Esophagus muscularis mucosa (tissue), 4 donors: Measurements from ENCODE around the gene GRIK4. TPM values are rescaled to one million over a fixed set of nuclear protein-coding genes. Genes with fewer than 3 reads are reported as not detected.
A peak's percentile ranks its signal among the peaks of the same experiment; 100 is the strongest.

Source experiments
- DNase-seq: peaks from one replicate; pipeline ENCODE4 v3.0.0-alpha.2; 2017; ENCODE audit errors: extremely low spot score
- H3K27ac ChIP-seq, 4 donors: fragments of 200-600 bp; sonication (generic); replicated peaks in 1 of 4; 1 replicate in 3 of 4; 2 replicates in 1 of 4; pipeline ENCODE4 v1.5.1; 2016 to 2019; ENCODE audit warnings: mild to moderate bottlenecking in 1 of 4
- H3K27me3 ChIP-seq, 4 donors: fragments of 200-600 bp; sonication (generic); one replicate each; pipeline versions ENCODE4 v1.5.1 to v1.6.0; 2016 to 2019
- H3K36me3 ChIP-seq, 4 donors: fragments of 200-600 bp; sonication (generic); one replicate each; pipeline ENCODE4 v1.5.1; 2016 to 2019
- H3K4me1 ChIP-seq, 4 donors: fragments of 200-600 bp; sonication (generic); one replicate each; pipeline ENCODE4 v1.5.1; 2016 to 2019
- H3K4me3 ChIP-seq, 4 donors: fragments of 200-600 bp; sonication (generic); 1 replicate in 2 of 4; 2 replicates in 2 of 4; pipeline ENCODE4 v1.5.1; 2016 to 2019; ENCODE audit warnings: mild to moderate bottlenecking in 4 of 4, moderate library complexity in 1 of 4
- H3K9me3 ChIP-seq, 4 donors: fragments of 200-600 bp; sonication (generic); 1 replicate in 3 of 4; 2 replicates in 1 of 4; pipeline ENCODE4 v1.5.1; 2016 to 2019
- EP300 ChIP-seq: sonication (generic); formaldehyde crosslinking; IDR thresholded peaks from one replicate; pipeline ENCODE4 v1.6.1; 2017; ENCODE audit warnings: antibody characterized with exemption
- POLR2A ChIP-seq: fragments of 450-650 bp; IDR thresholded peaks from one replicate; pipeline ENCODE4 v1.6.1; 2017; ENCODE audit warnings: antibody characterized with exemption, moderate library complexity, mild to moderate bottlenecking, low read depth
- POLR2AphosphoS5 ChIP-seq, 2 donors: sonication (generic); formaldehyde crosslinking; IDR thresholded peaks; one replicate each; pipeline ENCODE4 v1.6.1; 2017; ENCODE audit warnings: antibody characterized with exemption in 2 of 2
- WGBS: methylation state at CpG from one replicate; pipeline ENCODE4 v1.1.5; 2018; 5-methylcytosine and 5-hydroxymethylcytosine counted together
- intact Hi-C: fragments of 100-400 bp; cut with DNase I; formaldehyde crosslinking; loops from one replicate; pipeline ENCODE4 v1.15.1; 2023
- total RNA-seq, 4 donors: library from RNA; depleted of rRNA; stranded (reverse); fragments of >200 nt; gene quantifications; one replicate each; pipeline versions ENCODE4 v1.1.0 to v1.2.1, GENCODE V29; 2016
- TF ChIP-seq, protein P1 (sequence below), 3 experiments: fragments of 200-600 bp in 2 of 3; fragments of 450-650 bp in 1 of 3; sonication (generic) in 2 of 3; IDR thresholded peaks; one replicate each; pipeline ENCODE4 v1.5.1; 2017 to 2019; ENCODE audit warnings: antibody characterized with exemption in 3 of 3, mild to moderate bottlenecking in 2 of 3, moderate library complexity in 1 of 3

GRIK4 gene
- total RNA-seq, 4 donors from 2014 or later, result 0.13 to 0.83 (median 0.43) TPM

DNA sequence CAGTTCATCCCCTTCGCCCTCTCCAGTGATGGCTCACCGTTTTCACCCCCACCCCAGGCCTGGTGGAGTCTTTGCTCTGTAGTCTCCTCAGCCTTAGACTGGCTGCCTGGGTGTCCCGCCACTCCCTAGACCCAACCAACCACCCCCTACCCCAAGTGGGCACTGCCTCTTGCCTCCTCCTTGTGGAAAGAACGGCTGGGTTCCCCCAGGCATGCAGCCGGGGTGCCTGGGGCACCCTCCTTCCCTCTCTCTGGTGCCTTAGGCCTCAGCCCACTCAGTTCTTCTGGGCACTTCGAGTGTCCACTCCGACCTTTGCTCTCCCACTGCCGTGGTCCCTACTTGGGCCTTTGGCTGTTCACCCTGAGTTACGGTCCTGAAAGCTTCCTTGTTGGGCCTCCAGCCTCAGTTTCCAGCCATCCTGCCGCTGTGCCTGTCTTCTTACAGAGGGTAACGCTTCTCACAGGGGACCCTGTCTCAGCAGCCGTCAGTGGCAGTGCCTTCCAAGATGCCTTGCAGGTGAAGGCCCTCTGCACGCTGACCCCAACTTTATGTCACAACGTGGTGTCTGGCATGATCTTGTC lies 3.1 kb downstream of the GRIK4 start:
- no peaks in the 10 kb centered on the region for H3K36me3 ChIP-seq
- H3K27me3 ChIP-seq, result peaks cover 0 to 53% (median 0%) of the 10 kb centered on the region in 4 donors
- no peak overlapping the region for H3K4me3 ChIP-seq
- no peak overlapping the region for H3K27ac ChIP-seq
- 92% methylated on average over 14 of the region's 14 CpGs for WGBS
- intact Hi-C loops, result loop anchor here (5.0 kb wide), 2 partner anchors 288 to 598 kb away; no protein-coding TSS in a partner anchor
- TF ChIP-seq POLR2AphosphoS5 (IDR thresholded peaks at IDR 0.05), result no peak
- no peak for TF ChIP-seq POLR2A
- no peak for TF ChIP-seq EP300
- TF ChIP-seq, protein P1, sequence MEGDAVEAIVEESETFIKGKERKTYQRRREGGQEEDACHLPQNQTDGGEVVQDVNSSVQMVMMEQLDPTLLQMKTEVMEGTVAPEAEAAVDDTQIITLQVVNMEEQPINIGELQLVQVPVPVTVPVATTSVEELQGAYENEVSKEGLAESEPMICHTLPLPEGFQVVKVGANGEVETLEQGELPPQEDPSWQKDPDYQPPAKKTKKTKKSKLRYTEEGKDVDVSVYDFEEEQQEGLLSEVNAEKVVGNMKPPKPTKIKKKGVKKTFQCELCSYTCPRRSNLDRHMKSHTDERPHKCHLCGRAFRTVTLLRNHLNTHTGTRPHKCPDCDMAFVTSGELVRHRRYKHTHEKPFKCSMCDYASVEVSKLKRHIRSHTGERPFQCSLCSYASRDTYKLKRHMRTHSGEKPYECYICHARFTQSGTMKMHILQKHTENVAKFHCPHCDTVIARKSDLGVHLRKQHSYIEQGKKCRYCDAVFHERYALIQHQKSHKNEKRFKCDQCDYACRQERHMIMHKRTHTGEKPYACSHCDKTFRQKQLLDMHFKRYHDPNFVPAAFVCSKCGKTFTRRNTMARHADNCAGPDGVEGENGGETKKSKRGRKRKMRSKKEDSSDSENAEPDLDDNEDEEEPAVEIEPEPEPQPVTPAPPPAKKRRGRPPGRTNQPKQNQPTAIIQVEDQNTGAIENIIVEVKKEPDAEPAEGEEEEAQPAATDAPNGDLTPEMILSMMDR (IDR thresholded peaks at IDR 0.05), result no peak
- no peak for DNase-seq
- H3K4me1 ChIP-seq, result peaks cover 0 to 13% (median 10%) of the 10 kb centered on the region in 4 donors
- no peaks in the 10 kb centered on the region for H3K9me3 ChIP-seq

DNA sequence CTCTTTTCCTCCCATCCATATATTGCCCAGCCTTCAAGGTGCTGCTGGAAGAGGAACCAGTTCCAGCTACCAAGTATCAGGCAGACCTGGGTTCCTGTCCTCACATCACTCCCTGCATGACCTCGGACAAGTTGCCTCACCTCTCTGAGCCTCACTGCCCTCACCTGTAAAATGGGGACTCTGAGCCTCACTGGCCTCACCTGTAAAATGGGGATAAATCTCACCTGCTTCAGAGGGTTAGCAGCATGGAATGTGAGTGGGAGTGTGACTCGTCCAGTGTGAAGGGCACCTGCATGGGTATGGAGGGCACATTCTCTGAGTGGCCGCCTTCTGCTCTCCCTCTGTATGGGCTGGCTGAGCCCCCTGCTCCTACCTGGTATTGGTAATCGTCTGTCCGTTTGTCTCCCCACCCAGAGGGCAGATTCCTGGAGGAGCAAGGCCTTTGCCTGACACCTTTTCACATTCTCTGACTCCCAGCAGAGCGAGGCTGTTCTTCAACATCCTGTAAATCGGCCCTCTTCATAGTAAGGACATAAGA lies 3.7 kb downstream of the GRIK4 start:
- 89% methylated on average over 7 of the region's 7 CpGs for WGBS
- Histone ChIP-seq H3K4me1 (peaks cover 0 to 13% (median 10%) of the 10 kb centered on the region in 4 donors), H3K27ac (no peak overlapping the region), H3K27me3 (peaks cover 0 to 47% (median 0%) of the 10 kb centered on the region in 4 donors), H3K4me3 (no peak overlapping the region), H3K36me3 (no peaks in the 10 kb centered on the region), H3K9me3 (no peaks in the 10 kb centered on the region)
- intact Hi-C loops, result no loop called here
- TF ChIP-seq EP300 (no peak), POLR2AphosphoS5 (IDR thresholded peaks at IDR 0.05) (no peak), POLR2A (no peak)
- TF ChIP-seq, protein P1 (IDR thresholded peaks at IDR 0.05), result no peak
- DNase-seq, result no peak

DNA sequence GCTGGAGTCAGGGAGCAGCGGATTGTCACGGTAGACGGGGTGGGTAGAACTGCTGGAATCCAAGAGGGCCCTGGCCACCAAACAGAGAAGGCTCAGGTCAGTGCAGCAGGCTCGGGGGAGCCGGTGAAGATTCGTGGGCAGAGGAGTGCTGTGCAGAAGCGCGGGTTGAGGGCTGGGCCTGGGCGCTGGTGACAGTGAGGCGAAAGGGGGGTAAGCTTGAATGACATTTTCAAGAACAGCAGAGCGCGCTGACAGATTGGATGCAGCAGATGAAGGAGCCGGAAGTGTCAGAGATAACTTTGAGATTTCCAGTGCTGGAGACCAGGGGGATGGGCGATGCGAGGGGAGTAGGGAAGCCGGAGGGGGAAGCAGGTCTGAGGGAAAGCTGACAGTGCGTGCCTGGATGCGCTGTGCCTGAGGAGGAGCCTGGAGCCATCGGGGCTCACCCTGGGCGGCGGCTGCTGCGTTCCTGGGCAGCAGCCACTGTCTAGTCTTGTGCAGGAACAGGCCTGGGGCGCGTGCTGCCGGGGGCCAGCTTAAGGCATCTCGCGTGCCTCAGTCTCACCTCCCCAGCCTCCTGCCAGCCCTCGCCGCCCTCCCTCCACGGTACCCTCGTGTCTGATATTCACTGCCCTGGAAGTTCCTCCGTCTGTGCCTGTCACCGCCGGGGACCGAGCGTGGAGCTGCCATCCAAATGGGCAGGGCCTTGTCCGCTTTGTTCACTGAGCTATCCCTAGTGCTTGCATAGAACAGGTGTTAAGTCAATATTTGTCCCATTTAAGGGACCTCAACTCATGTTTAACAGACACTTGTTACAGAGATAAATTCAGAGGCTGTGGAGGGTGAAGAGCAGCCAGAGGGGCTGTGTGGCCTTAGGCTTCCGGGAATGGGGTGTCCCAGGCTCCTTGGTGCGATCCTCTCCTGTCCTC lies 5.2 kb downstream of the GRIK4 start:
- no peak overlapping the region for H3K4me3 ChIP-seq
- no peaks in the 10 kb centered on the region for H3K36me3 ChIP-seq
- DNase-seq, result no peak
- H3K4me1 ChIP-seq, result peaks cover 0 to 8% (median 5%) of the 10 kb centered on the region in 4 donors
- H3K9me3 ChIP-seq, result no peaks in the 10 kb centered on the region
- peak overlapping the region in 1 of 4 donors; percentile 6 for H3K27ac ChIP-seq
- TF ChIP-seq POLR2AphosphoS5 (IDR thresholded peaks at IDR 0.05) (no peak), EP300 (no peak), POLR2A (no peak)
- TF ChIP-seq, protein P1 (IDR thresholded peaks at IDR 0.05), result no peak
- peaks cover 0 to 38% (median 0%) of the 10 kb centered on the region in 4 donors for H3K27me3 ChIP-seq
- intact Hi-C loops, result no loop called here
- 70% methylated on average over 38 of the region's 39 CpGs for WGBS

DNA sequence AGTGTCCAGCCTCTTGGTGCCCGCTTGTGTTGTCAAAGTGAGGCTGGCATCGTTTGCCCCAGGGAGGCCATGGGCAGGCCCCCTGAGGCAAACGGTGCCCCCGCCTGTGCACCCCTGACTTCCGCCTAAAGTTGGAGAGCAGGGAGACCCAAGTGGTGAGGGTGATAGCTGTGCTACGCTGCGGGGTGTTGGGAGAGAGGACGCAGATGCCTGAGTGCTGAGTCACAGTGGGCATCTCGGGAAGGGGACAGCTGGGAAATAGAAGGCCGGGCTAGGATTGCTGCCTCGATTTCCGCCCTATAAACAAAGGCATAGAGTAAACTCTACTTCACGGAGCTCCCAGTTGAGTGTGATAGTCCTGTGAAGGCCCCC lies 5.8 kb downstream of the GRIK4 start:
- Histone ChIP-seq H3K4me1 (peaks cover 0 to 1% (median 0%) of the 10 kb centered on the region in 4 donors), H3K36me3 (no peaks in the 10 kb centered on the region), H3K27me3 (peaks cover 0 to 32% (median 0%) of the 10 kb centered on the region in 4 donors), H3K9me3 (no peaks in the 10 kb centered on the region), H3K4me3 (no peak overlapping the region), H3K27ac (peak overlapping the region in 2 of 4 donors; percentile 6 to 63)
- WGBS, result 65% methylated on average over 11 of the region's 13 CpGs
- TF ChIP-seq, protein P1 (IDR thresholded peaks at IDR 0.05), result no peak
- TF ChIP-seq POLR2A, result no peak
- TF ChIP-seq POLR2AphosphoS5 (IDR thresholded peaks at IDR 0.05), result no peak
- TF ChIP-seq EP300, result no peak
- no peak for DNase-seq
- intact Hi-C loops, result no loop called here
